DND-41 (cell line): ENCODE data around the gene AKR1C3.

Experiments used
- ATAC-seq: fragments of 200-7000 bp; cut with Tn5 transposase; 3 replicates; pipeline ENCODE4 v1.9.1; 2021; ENCODE audit warnings: low read depth; ENCODE audit not compliant: insufficient read depth
- DNase-seq: peaks from one replicate; pipeline ENCODE4 v3.0.0-alpha.2; 2020
- H2AFZ ChIP-seq: 2 replicates; pipeline ENCODE4 v1.6.0; 2012; ENCODE audit warnings: low read depth, low read length
- H3K27ac ChIP-seq: 2 replicates; pipeline ENCODE4 v1.5.1; 2012; ENCODE audit warnings: low read length, inconsistent platforms
- H3K27me3 ChIP-seq: fragments of 200-600 bp; sonication (generic); 2 replicates; pipeline ENCODE4 v1.6.0; 2012; ENCODE audit warnings: low read length, mild to moderate bottlenecking, inconsistent platforms; ENCODE audit not compliant: insufficient read depth, poor library complexity
- H3K36me3 ChIP-seq: 2 replicates; pipeline ENCODE4 v1.5.1; 2012; ENCODE audit warnings: low read length, inconsistent platforms; ENCODE audit not compliant: insufficient read depth
- H3K4me1 ChIP-seq: 2 replicates; pipeline ENCODE4 v1.5.1; 2012; ENCODE audit warnings: mild to moderate bottlenecking, low read length; ENCODE audit not compliant: insufficient read depth
- H3K4me2 ChIP-seq: 2 replicates; pipeline ENCODE4 v1.6.0; 2012; ENCODE audit warnings: mild to moderate bottlenecking, moderate library complexity, low read length, inconsistent platforms; ENCODE audit not compliant: insufficient read depth
- H3K4me3 ChIP-seq, 2 experiments: fragments of 200-600 bp in 1 of 2; shearing (Covaris generic) in 1 of 2; 2 replicates each; pipeline ENCODE4 v1.5.1; 2012 to 2016; ENCODE audit warnings: inconsistent platforms in 2 of 2, low read length in 2 of 2, mild to moderate bottlenecking in 2 of 2, low read depth in 1 of 2, moderate library complexity in 1 of 2
- H3K79me2 ChIP-seq: 2 replicates; pipeline ENCODE4 v1.6.0; 2012; ENCODE audit warnings: low read length, inconsistent platforms; ENCODE audit not compliant: insufficient read depth
- H3K9ac ChIP-seq: 2 replicates; pipeline ENCODE4 v1.6.0; 2012; ENCODE audit warnings: low read depth, mild to moderate bottlenecking, inconsistent platforms, low read length, moderate library complexity
- H3K9me3 ChIP-seq: 2 replicates; pipeline ENCODE4 v1.5.1; 2012; ENCODE audit warnings: low read length, moderate library complexity, mild to moderate bottlenecking, inconsistent platforms; ENCODE audit not compliant: insufficient read depth, severe bottlenecking
- H4K20me1 ChIP-seq: 2 replicates; pipeline ENCODE4 v1.6.0; 2012; ENCODE audit warnings: low read length; ENCODE audit not compliant: insufficient read depth
- EZH2 ChIP-seq: IDR thresholded peaks from 3 replicates; pipeline ENCODE4 v1.6.1; 2012; ENCODE audit warnings: borderline replicate concordance, low read depth, mild to moderate bottlenecking, moderate library complexity, low read length, inconsistent platforms; ENCODE audit not compliant: severe bottlenecking
- TF ChIP-seq, protein P1 (sequence below): IDR thresholded peaks from 2 replicates; pipeline ENCODE4 v1.5.1; 2012; ENCODE audit warnings: borderline replicate concordance, low read length, moderate library complexity, mild to moderate bottlenecking; ENCODE audit not compliant: poor library complexity, severe bottlenecking; ENCODE audit errors: extremely low read depth

The AKR1C3 gene

GRCh38 chr10:5091196-5091595 lies 3.0 kb upstream of the AKR1C3 start:
- Histone ChIP-seq H3K79me2 (no peaks in the 10 kb centered on the region), H3K27ac (no peak overlapping the region), H3K4me2 (no peak overlapping the region), H3K27me3 (peaks cover 7% of the 10 kb centered on the region), H3K4me3 (no peak overlapping the region), H3K9ac (no peak overlapping the region), H3K9me3 (no peaks in the 10 kb centered on the region), H3K36me3 (no peaks in the 10 kb centered on the region), H4K20me1 (no peaks in the 10 kb centered on the region), H2AFZ (no peak overlapping the region), H3K4me1 (0 out of 2 replicates have a peak, but pooled peaks cover 4% of the 10 kb centered on the region)
- TF ChIP-seq, protein P1, sequence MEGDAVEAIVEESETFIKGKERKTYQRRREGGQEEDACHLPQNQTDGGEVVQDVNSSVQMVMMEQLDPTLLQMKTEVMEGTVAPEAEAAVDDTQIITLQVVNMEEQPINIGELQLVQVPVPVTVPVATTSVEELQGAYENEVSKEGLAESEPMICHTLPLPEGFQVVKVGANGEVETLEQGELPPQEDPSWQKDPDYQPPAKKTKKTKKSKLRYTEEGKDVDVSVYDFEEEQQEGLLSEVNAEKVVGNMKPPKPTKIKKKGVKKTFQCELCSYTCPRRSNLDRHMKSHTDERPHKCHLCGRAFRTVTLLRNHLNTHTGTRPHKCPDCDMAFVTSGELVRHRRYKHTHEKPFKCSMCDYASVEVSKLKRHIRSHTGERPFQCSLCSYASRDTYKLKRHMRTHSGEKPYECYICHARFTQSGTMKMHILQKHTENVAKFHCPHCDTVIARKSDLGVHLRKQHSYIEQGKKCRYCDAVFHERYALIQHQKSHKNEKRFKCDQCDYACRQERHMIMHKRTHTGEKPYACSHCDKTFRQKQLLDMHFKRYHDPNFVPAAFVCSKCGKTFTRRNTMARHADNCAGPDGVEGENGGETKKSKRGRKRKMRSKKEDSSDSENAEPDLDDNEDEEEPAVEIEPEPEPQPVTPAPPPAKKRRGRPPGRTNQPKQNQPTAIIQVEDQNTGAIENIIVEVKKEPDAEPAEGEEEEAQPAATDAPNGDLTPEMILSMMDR = no peak
- no peak for TF ChIP-seq EZH2
- ATAC-seq (no peak), DNase-seq (no peak)

GRCh38 chr10:5092375-5092774 lies 1.8 kb upstream of the AKR1C3 start:
- H3K9ac ChIP-seq = no peak overlapping the region
- no peak for TF ChIP-seq EZH2
- TF ChIP-seq, protein P1 = no peak
- H3K27ac ChIP-seq = no peak overlapping the region
- H2AFZ ChIP-seq = no peak overlapping the region
- DNase-seq (no peak), ATAC-seq (no peak)
- H4K20me1 ChIP-seq = no peaks in the 10 kb centered on the region
- H3K4me1 ChIP-seq = 0 out of 2 replicates have a peak, but pooled peaks cover 4% of the 10 kb centered on the region
- H3K27me3 ChIP-seq = peaks cover 7% of the 10 kb centered on the region
- no peaks in the 10 kb centered on the region for H3K79me2 ChIP-seq
- H3K9me3 ChIP-seq = no peaks in the 10 kb centered on the region
- no peak overlapping the region for H3K4me2 ChIP-seq
- no peaks in the 10 kb centered on the region for H3K36me3 ChIP-seq
- H3K4me3 ChIP-seq = no peak overlapping the region

DNA sequence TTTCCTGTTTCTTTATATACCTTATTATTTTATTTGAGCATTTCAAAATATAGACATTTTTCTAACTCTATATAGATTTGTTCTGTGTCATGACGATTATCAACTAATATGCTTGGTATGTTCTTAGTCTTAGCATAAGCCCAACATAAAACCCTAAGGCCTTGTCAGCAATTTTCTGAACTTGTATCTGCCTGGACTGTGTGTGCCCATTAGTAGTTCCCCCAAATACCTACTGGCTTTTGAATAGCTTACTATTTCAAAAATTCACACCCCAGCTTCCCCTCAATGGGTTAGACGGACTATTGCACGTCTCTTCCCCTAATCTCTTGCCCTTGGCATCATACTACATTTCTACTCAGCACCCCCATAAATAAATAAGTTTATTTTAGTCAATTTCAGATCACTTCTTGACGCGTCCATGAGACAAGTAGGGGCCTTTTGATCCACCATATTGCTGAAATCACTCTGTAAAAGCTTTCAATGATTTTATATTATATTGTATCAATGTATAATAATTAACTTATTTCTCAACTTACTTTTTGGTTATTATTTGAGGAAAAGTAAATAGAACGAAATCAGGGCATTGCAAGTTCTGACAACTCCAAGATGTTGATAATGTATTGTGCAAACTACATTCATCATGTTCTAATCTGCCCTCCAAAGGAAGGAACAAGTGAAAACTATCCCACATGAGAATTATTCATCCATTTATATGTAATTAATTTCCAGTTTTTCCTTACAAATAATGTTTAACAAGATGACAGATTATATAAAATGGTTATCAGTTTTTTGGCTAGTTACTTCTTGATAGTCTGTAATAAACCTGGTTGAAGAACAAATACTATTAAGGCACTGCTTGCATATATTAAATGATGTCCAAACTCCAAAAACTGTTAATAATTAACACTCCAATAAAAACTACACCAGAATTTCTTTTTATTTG lies 1.1 kb upstream of the AKR1C3 start:
- no peak overlapping the region for H3K27ac ChIP-seq
- H3K9me3 ChIP-seq = no peaks in the 10 kb centered on the region
- H3K4me1 ChIP-seq = 0 out of 2 replicates have a peak, but pooled peaks cover 4% of the 10 kb centered on the region
- H3K4me3 ChIP-seq = no peak overlapping the region
- H2AFZ ChIP-seq = no peak overlapping the region
- DNase-seq (no peak), ATAC-seq (no peak)
- TF ChIP-seq, protein P1 = no peak
- TF ChIP-seq EZH2 = no peak
- no peaks in the 10 kb centered on the region for H4K20me1 ChIP-seq
- no peak overlapping the region for H3K4me2 ChIP-seq
- no peaks in the 10 kb centered on the region for H3K79me2 ChIP-seq
- H3K9ac ChIP-seq = no peak overlapping the region
- H3K27me3 ChIP-seq = peaks cover 7% of the 10 kb centered on the region
- no peaks in the 10 kb centered on the region for H3K36me3 ChIP-seq
